ENCODE measurements around the gene PYM1. TPM values are rescaled to one million over a fixed set of nuclear protein-coding genes. Genes with fewer than 3 reads are reported as not detected.

The PYM1 gene
- total RNA-seq, 3 donors from 2014 or later (not counting 1 experiment from before 2014, with no cell fraction given) = 18.5 to 21.2 (median 19.1) TPM

DNA sequence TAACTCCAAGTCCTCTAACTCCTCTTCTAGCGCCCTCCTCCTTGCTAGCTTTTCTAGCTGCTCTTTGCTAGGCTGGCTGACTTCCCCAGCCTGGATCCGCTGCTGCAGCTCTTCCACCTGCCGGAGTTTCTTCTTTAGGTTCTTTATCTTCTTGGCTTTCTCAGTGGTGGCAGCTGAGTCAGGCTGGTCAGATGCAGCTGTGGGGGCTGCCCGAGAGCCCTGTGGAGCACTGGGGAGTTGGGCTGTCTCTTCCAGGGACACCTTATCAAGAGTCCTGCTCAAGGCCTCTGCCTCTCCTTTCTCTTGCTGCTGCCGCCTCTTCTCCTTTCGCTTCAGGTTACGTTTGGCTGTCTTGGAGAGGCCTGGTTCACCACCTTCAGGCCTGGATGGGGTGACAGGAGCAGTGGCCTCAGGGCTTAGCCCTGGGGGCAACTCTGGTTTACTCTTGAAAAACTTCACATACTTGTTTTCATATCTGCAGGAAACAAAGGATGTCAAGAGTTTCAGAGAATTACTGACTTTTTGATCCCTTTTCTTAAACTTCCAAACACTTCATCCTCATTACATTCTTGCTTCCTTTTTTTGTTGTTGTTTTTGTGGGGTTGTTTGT lies 25.7 kb downstream of the PYM1 start:
- H3K36me3 Mint-ChIP-seq = peaks cover 11% of the 10 kb centered on the region
- Histone ChIP-seq H3K9me3 (ENCODE audit: control insufficient read depth, insufficient read depth, low read length) (no peaks in the 10 kb centered on the region), H3K4me3 (ENCODE audit: low read length) (no peak overlapping the region), H3K27me3 (ENCODE audit: control insufficient read depth, insufficient read depth, low read length) (no peaks in the 10 kb centered on the region), H3K36me3 (ENCODE audit: control insufficient read depth, insufficient read depth, low read length) (peaks cover 14% of the 10 kb centered on the region), H3K27ac (ENCODE audit: low read length) (no peak overlapping the region), H3K4me1 (ENCODE audit: control insufficient read depth, insufficient read depth, low read length) (no peaks in the 10 kb centered on the region)
- intact Hi-C loops (cut with micrococcal nuclease) = no loop called here
- no peak for DNase-seq
- WGBS (ENCODE audit: insufficient coverage) = 91% methylated on average over 7 of the region's 7 CpGs
- H3K27me3 Mint-ChIP-seq (ENCODE audit: low read depth in 2 of 2) = no peaks in the 10 kb centered on the region
- no peak overlapping the region for H3K4me3 Mint-ChIP-seq
- no peaks in the 10 kb centered on the region for H3K4me1 Mint-ChIP-seq
- peak overlapping the region in 1 of 2 donors; percentile 52 for H3K27ac Mint-ChIP-seq
- no peaks in the 10 kb centered on the region for H3K9me3 Mint-ChIP-seq
- TF ChIP-seq, protein P1, sequence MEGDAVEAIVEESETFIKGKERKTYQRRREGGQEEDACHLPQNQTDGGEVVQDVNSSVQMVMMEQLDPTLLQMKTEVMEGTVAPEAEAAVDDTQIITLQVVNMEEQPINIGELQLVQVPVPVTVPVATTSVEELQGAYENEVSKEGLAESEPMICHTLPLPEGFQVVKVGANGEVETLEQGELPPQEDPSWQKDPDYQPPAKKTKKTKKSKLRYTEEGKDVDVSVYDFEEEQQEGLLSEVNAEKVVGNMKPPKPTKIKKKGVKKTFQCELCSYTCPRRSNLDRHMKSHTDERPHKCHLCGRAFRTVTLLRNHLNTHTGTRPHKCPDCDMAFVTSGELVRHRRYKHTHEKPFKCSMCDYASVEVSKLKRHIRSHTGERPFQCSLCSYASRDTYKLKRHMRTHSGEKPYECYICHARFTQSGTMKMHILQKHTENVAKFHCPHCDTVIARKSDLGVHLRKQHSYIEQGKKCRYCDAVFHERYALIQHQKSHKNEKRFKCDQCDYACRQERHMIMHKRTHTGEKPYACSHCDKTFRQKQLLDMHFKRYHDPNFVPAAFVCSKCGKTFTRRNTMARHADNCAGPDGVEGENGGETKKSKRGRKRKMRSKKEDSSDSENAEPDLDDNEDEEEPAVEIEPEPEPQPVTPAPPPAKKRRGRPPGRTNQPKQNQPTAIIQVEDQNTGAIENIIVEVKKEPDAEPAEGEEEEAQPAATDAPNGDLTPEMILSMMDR (IDR thresholded peaks at IDR 0.05) = no peak
- ATAC-seq = no peak

GRCh38 chr12:55899082-55899481 lies 28.6 kb downstream of the PYM1 start:
- Mint-ChIP-seq H3K9me3 (no peaks in the 10 kb centered on the region), H3K4me1 (no peaks in the 10 kb centered on the region), H3K27me3 (ENCODE audit: low read depth in 2 of 2) (no peaks in the 10 kb centered on the region), H3K27ac (no peak overlapping the region), H3K4me3 (no peak overlapping the region), H3K36me3 (peaks cover 11% of the 10 kb centered on the region)
- intact Hi-C loops (cut with micrococcal nuclease) = no loop called here
- WGBS (ENCODE audit: insufficient coverage) = 83% methylated on average over 1 of the region's 2 CpGs
- ATAC-seq = no peak
- Histone ChIP-seq H3K4me1 (ENCODE audit: control insufficient read depth, insufficient read depth, low read length) (no peaks in the 10 kb centered on the region), H3K4me3 (ENCODE audit: low read length) (no peak overlapping the region), H3K36me3 (ENCODE audit: control insufficient read depth, insufficient read depth, low read length) (peaks cover 14% of the 10 kb centered on the region), H3K27ac (ENCODE audit: low read length) (no peak overlapping the region), H3K27me3 (ENCODE audit: control insufficient read depth, insufficient read depth, low read length) (no peaks in the 10 kb centered on the region), H3K9me3 (ENCODE audit: control insufficient read depth, insufficient read depth, low read length) (no peaks in the 10 kb centered on the region)
- TF ChIP-seq, protein P1 (IDR thresholded peaks at IDR 0.05) = no peak
- peak in 1 of 2 donors; percentile 30 for DNase-seq

GRCh38 chr12:55893723-55894122 lies 34.0 kb downstream of the PYM1 start:
- Mint-ChIP-seq H3K27me3 (ENCODE audit: low read depth in 2 of 2) (no peaks in the 10 kb centered on the region), H3K27ac (no peak overlapping the region), H3K36me3 (no peaks in the 10 kb centered on the region), H3K4me1 (no peaks in the 10 kb centered on the region), H3K4me3 (no peak overlapping the region), H3K9me3 (no peaks in the 10 kb centered on the region)
- no CpG with 5 or more reads among the region's 1 CpG for WGBS (ENCODE audit: insufficient coverage)
- Histone ChIP-seq H3K4me1 (ENCODE audit: control insufficient read depth, insufficient read depth, low read length) (no peaks in the 10 kb centered on the region), H3K36me3 (ENCODE audit: control insufficient read depth, insufficient read depth, low read length) (no peaks in the 10 kb centered on the region), H3K27me3 (ENCODE audit: control insufficient read depth, insufficient read depth, low read length) (no peaks in the 10 kb centered on the region), H3K4me3 (ENCODE audit: low read length) (no peak overlapping the region), H3K9me3 (ENCODE audit: control insufficient read depth, insufficient read depth, low read length) (no peaks in the 10 kb centered on the region), H3K27ac (ENCODE audit: low read length) (no peak overlapping the region)
- intact Hi-C loops (cut with micrococcal nuclease) = no loop called here
- ATAC-seq (no peak), DNase-seq (no peak)
- TF ChIP-seq, protein P1 (IDR thresholded peaks at IDR 0.05) = no peak

DNA sequence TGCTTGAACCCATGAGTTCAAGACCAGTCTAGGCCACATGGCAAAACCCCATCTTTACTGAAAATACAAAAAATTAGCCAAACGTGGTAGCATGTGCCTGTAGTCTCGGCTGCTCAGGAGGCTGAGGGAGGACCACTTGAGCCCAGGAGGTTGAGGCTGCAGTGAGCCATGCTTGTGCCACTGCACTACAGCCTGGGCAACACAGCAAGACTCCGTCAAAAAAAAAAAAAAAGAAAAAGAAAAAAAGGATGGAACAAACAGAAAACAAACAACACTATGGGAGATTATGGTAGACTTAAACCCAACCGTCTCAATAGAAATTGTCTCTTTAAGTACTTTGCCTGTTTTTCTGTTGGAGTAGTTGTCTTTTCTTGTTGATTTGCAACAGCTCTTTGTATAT lies 36.4 kb downstream of the PYM1 start:
- intact Hi-C loops (cut with micrococcal nuclease) = no loop called here
- ATAC-seq (no peak), DNase-seq (no peak)
- no peaks in the 10 kb centered on the region for H3K4me1 Mint-ChIP-seq
- Histone ChIP-seq H3K4me3 (ENCODE audit: low read length) (no peak overlapping the region), H3K4me1 (ENCODE audit: control insufficient read depth, insufficient read depth, low read length) (no peaks in the 10 kb centered on the region), H3K36me3 (ENCODE audit: control insufficient read depth, insufficient read depth, low read length) (no peaks in the 10 kb centered on the region), H3K9me3 (ENCODE audit: control insufficient read depth, insufficient read depth, low read length) (no peaks in the 10 kb centered on the region), H3K27me3 (ENCODE audit: control insufficient read depth, insufficient read depth, low read length) (no peaks in the 10 kb centered on the region), H3K27ac (ENCODE audit: low read length) (no peak overlapping the region)
- TF ChIP-seq, protein P1 (IDR thresholded peaks at IDR 0.05) = no peak
- H3K27me3 Mint-ChIP-seq (ENCODE audit: low read depth in 2 of 2) = no peaks in the 10 kb centered on the region
- WGBS (ENCODE audit: insufficient coverage) = 87% methylated on average over 2 of the region's 4 CpGs
- H3K9me3 Mint-ChIP-seq = no peaks in the 10 kb centered on the region
- no peaks in the 10 kb centered on the region for H3K36me3 Mint-ChIP-seq
- no peak overlapping the region for H3K27ac Mint-ChIP-seq
- H3K4me3 Mint-ChIP-seq = no peak overlapping the region
